ENCODE data around the gene MMP3.

Gene MMP3

GRCh38 chr11:102843489-102843888 lies at the start of gene MMP3:
TSS of gene MMP3 (minus strand) at chr11:102843609. CDS start at chr11:102843546, 63 bp downstream.
- no peaks in the 10 kb centered on the region for H3K9me3 ChIP-seq
- peaks cover 8% of the 10 kb centered on the region for H3K27me3 ChIP-seq
- TF ChIP-seq CTCF (IDR thresholded peaks at IDR 0.05): no peak
- H3K4me1 ChIP-seq (ENCODE audit: control insufficient read depth in 1 of 2, insufficient read depth in 1 of 2, low read depth in 1 of 2, low read length in 1 of 2): no peaks in the 10 kb centered on the region
- H3K27ac ChIP-seq: no peak within 1 kb of the TSS
- no peak within 1 kb of the TSS for H3K4me3 ChIP-seq (ENCODE audit: low read depth in 1 of 2, low read length in 1 of 2)
- no peaks in the 10 kb centered on the region for H3K36me3 ChIP-seq

GRCh38 chr11:102891736-102892135 lies 48.3 kb upstream of the MMP3 start:
- no peaks in the 10 kb centered on the region for H3K36me3 ChIP-seq
- TF ChIP-seq CTCF (IDR thresholded peaks at IDR 0.05): no peak
- no peak overlapping the region for H3K4me3 ChIP-seq (ENCODE audit: low read depth in 1 of 2, low read length in 1 of 2)
- H3K9me3 ChIP-seq: no peaks in the 10 kb centered on the region
- no peak overlapping the region for H3K27ac ChIP-seq
- no peaks in the 10 kb centered on the region for H3K4me1 ChIP-seq (ENCODE audit: control insufficient read depth in 1 of 2, insufficient read depth in 1 of 2, low read depth in 1 of 2, low read length in 1 of 2)
- peaks cover 5% of the 10 kb centered on the region for H3K27me3 ChIP-seq

- peaks cover 5% of the 10 kb centered on the region for H3K27me3 ChIP-seq
- H3K4me3 ChIP-seq (ENCODE audit: low read depth in 1 of 2, low read length in 1 of 2): no peak overlapping the region
- H3K27ac ChIP-seq: no peak overlapping the region
- no peaks in the 10 kb centered on the region for H3K9me3 ChIP-seq
- no peak for TF ChIP-seq CTCF (IDR thresholded peaks at IDR 0.05)
- H3K36me3 ChIP-seq: no peaks in the 10 kb centered on the region
- H3K4me1 ChIP-seq (ENCODE audit: control insufficient read depth in 1 of 2, insufficient read depth in 1 of 2, low read depth in 1 of 2, low read length in 1 of 2): no peaks in the 10 kb centered on the region
Observed at GRCh38 chr11:102886999-102887398, 43.6 kb upstream of the MMP3 start.

GRCh38 chr11:102883141-102883540 lies 39.7 kb upstream of the MMP3 start:
- no peak overlapping the region for H3K4me3 ChIP-seq (ENCODE audit: low read depth in 1 of 2, low read length in 1 of 2)
- H3K27ac ChIP-seq: no peak overlapping the region
- no peaks in the 10 kb centered on the region for H3K9me3 ChIP-seq
- no peaks in the 10 kb centered on the region for H3K27me3 ChIP-seq
- no peak for TF ChIP-seq CTCF (IDR thresholded peaks at IDR 0.05)
- no peaks in the 10 kb centered on the region for H3K36me3 ChIP-seq
- no peaks in the 10 kb centered on the region for H3K4me1 ChIP-seq (ENCODE audit: control insufficient read depth in 1 of 2, insufficient read depth in 1 of 2, low read depth in 1 of 2, low read length in 1 of 2)

GRCh38 chr11:102882389-102883024 lies 39.1 kb upstream of the MMP3 start:
- H3K4me1 ChIP-seq (ENCODE audit: control insufficient read depth in 1 of 2, insufficient read depth in 1 of 2, low read depth in 1 of 2, low read length in 1 of 2): no peaks in the 10 kb centered on the region
- no peak overlapping the region for H3K4me3 ChIP-seq (ENCODE audit: low read depth in 1 of 2, low read length in 1 of 2)
- no peak for TF ChIP-seq CTCF (IDR thresholded peaks at IDR 0.05)
- H3K27ac ChIP-seq: no peak overlapping the region
- no peaks in the 10 kb centered on the region for H3K9me3 ChIP-seq
- H3K27me3 ChIP-seq: no peaks in the 10 kb centered on the region
- no peaks in the 10 kb centered on the region for H3K36me3 ChIP-seq
